Choroid plexus epithelial cell (primary cell): ENCODE data around the gene ZFHX3.

Experiments
- DNase-seq: peaks from one replicate; pipeline ENCODE4 v3.0.0-alpha.2; 2010; ENCODE audit warnings: low read depth
- H3K4me3 ChIP-seq: 2 replicates; pipeline ENCODE4 v1.5.1; 2011; ENCODE audit warnings: low read depth, mild to moderate bottlenecking, control low read depth, low read length, moderate library complexity
- CTCF ChIP-seq: conservative IDR thresholded peaks from 2 replicates; pipeline ENCODE4 v1.5.1; 2011; ENCODE audit warnings: low read depth, mild to moderate bottlenecking, control low read depth, inconsistent platforms, low read length, moderate library complexity

The ZFHX3 gene

GRCh38 chr16:73031984-73032383 is 15.9 kb downstream of the ZFHX3 start:
- TF ChIP-seq CTCF, result no peak
- no peak for DNase-seq
- H3K4me3 ChIP-seq, result no peak overlapping the region

- peak; percentile 15 for TF ChIP-seq CTCF
- no peak overlapping the region for H3K4me3 ChIP-seq
- DNase-seq, result no peak
These were observed 16.6 kb downstream of the ZFHX3 start for GRCh38 chr16:73031155-73031866.

GRCh38 chr16:73028721-73029361 is 19.1 kb downstream of the ZFHX3 start:
- H3K4me3 ChIP-seq, result no peak overlapping the region
- no peak for TF ChIP-seq CTCF
- no peak for DNase-seq

GRCh38 chr16:73028263-73028662 is 19.7 kb downstream of the ZFHX3 start:
- no peak overlapping the region for H3K4me3 ChIP-seq
- DNase-seq, result no peak
- no peak for TF ChIP-seq CTCF

- TF ChIP-seq CTCF, result no peak
- no peak for DNase-seq
- H3K4me3 ChIP-seq, result no peak overlapping the region
These were observed 20.2 kb downstream of the ZFHX3 start for GRCh38 chr16:73027685-73028111.

GRCh38 chr16:73026754-73027684 is 20.9 kb downstream of the ZFHX3 start:
- DNase-seq, result no peak
- no peak overlapping the region for H3K4me3 ChIP-seq
- no peak for TF ChIP-seq CTCF
